Psoas muscle (tissue), 8 donors: ENCODE measurements around the gene LRP1B. TPM values are rescaled to one million over a fixed set of nuclear protein-coding genes. Genes with fewer than 3 reads are reported as not detected.

Source experiments
- ATAC-seq, 4 donors: fragments of 200-7000 bp; cut with Tn5 transposase; one replicate each; pipeline ENCODE4 v1.9.1; 2020; ENCODE audit warnings: moderate library complexity in 3 of 4, mild to moderate bottlenecking in 2 of 4
- DNase-seq, 2 donors: peaks; one replicate each; pipeline ENCODE4 v3.0.0-alpha.2; 2020
- H3K27ac ChIP-seq: fragments of 200-600 bp; one replicate; pipeline ENCODE4 v1.8.0; 2022
- H3K27me3 ChIP-seq, 3 donors: fragments of 200-600 bp in 1 of 3; one replicate each; pipeline versions ENCODE4 v1.6.1 to v1.8.0; 2013 to 2022; ENCODE audit warnings: low read length in 2 of 3, mild to moderate bottlenecking in 2 of 3, moderate library complexity in 1 of 3; ENCODE audit not compliant: insufficient read depth in 3 of 3
- H3K36me3 ChIP-seq, 2 donors: fragments of 200-600 bp in 1 of 2; one replicate each; pipeline versions ENCODE4 v1.6.1 to v1.8.0; 2013 to 2022; ENCODE audit warnings: low read depth in 1 of 2, mild to moderate bottlenecking in 1 of 2, moderate library complexity in 1 of 2; ENCODE audit not compliant: insufficient read depth in 1 of 2
- H3K4me1 ChIP-seq: fragments of 200-600 bp; one replicate; pipeline ENCODE4 v1.8.0; 2022
- H3K4me3 ChIP-seq: fragments of 200-600 bp; one replicate; pipeline ENCODE4 v1.8.0; 2022; ENCODE audit warnings: mild to moderate bottlenecking
- H3K9me3 ChIP-seq: fragments of 200-600 bp; one replicate; pipeline ENCODE4 v1.8.0; 2022
- CTCF ChIP-seq: fragments of 200-600 bp; IDR thresholded peaks from one replicate; pipeline ENCODE4 v1.8.0; 2022; ENCODE audit warnings: antibody characterized with exemption
- WGBS, 3 donors: extraction: QIAGEN DNeasy Blood & Tissue Kit; methylation state at CpG; one replicate each; pipeline versions ENCODE4 v1.1.6 to v1.1.7; 2013; 5-methylcytosine and 5-hydroxymethylcytosine counted together
- intact Hi-C, 2 donors: fragments of 100-400 bp; cut with DNase I; formaldehyde crosslinking; loops; one replicate each; pipeline versions ENCODE4 v1.11.0 to v1.14.2; 2022
- polyA plus RNA-seq, 3 donors: library from polyadenylated mRNA; stranded (reverse); fragments of 200-250 nt; gene quantifications; one replicate each; pipeline ENCODE4 v1.2.3, GENCODE V29; 2013
- total RNA-seq, 4 donors: library from RNA; stranded (reverse); fragmentation: NEBNext Ultra II Directional in 2 of 4; extraction: Animal tissue kit (Norgen Biotek cat#: 25700) in 2 of 4; gene quantifications; one replicate each; pipeline versions ENCODE4 v1.2.1 to v1.2.4, GENCODE V29; 2021 to 2023
- donor health status: healthy with polysubstance abuse.
- donor health status: DM: no; HTN: no; CAD: no; lungs with moderate emphysema.
- donor health status: Bipolar disorder and iron deficiency.
- donor health status: healthy.
- donor health status: DM: yes; HTN: yes; CAD: no.
- donor health status: DM: no; HTN: no; CAD: no.
- donor health status: DM: no; HTN: no; CAD: no.
- donor health status: DM: yes; HTN: yes; CAD: no.

The LRP1B gene
- total and polyA plus RNA-seq, 7 donors: 0.33 to 3.3 (median 0.95) TPM

GRCh38 chr2:140669911-140670310, 1460.9 kb downstream of the LRP1B start:
- H3K4me1 ChIP-seq: no peaks in the 10 kb centered on the region
- DNase-seq: no peak
- intact Hi-C loops: no loop called here
- no peak for ATAC-seq
- no peak overlapping the region for H3K4me3 ChIP-seq
- no peaks in the 10 kb centered on the region for H3K9me3 ChIP-seq
- no peak for TF ChIP-seq CTCF
- no peaks in the 10 kb centered on the region for H3K27me3 ChIP-seq
- H3K36me3 ChIP-seq: no peaks in the 10 kb centered on the region
- WGBS, 3 donors: 55 to 56% (median 56%) methylated on average over 3 of the region's 3 CpGs
- no peak overlapping the region for H3K27ac ChIP-seq

GRCh38 chr2:140667203-140667602, 1463.6 kb downstream of the LRP1B start:
- no peaks in the 10 kb centered on the region for H3K36me3 ChIP-seq
- H3K4me3 ChIP-seq: no peak overlapping the region
- H3K4me1 ChIP-seq: no peaks in the 10 kb centered on the region
- intact Hi-C loops: no loop called here
- ATAC-seq: no peak
- H3K9me3 ChIP-seq: no peaks in the 10 kb centered on the region
- 93 to 97% (median 96%) methylated on average over 2 of the region's 2 CpGs for WGBS, 3 donors
- DNase-seq: no peak
- no peak for TF ChIP-seq CTCF
- H3K27ac ChIP-seq: no peak overlapping the region
- no peaks in the 10 kb centered on the region for H3K27me3 ChIP-seq

- Histone ChIP-seq H3K9me3 (no peaks in the 10 kb centered on the region), H3K27ac (no peak overlapping the region), H3K4me1 (no peaks in the 10 kb centered on the region), H3K4me3 (no peak overlapping the region), H3K36me3 (no peaks in the 10 kb centered on the region), H3K27me3 (no peaks in the 10 kb centered on the region)
- WGBS, 3 donors: 87 to 92% (median 91%) methylated on average over 1 of the region's 1 CpG
- intact Hi-C loops: no loop called here
- DNase-seq (no peak), ATAC-seq (no peak)
- no peak for TF ChIP-seq CTCF
Measured at GRCh38 chr2:140662504-140662903, 1468.3 kb downstream of the LRP1B start.

GRCh38 chr2:140658760-140659692, 1471.8 kb downstream of the LRP1B start:
- H3K27me3 ChIP-seq: no peaks in the 10 kb centered on the region
- H3K27ac ChIP-seq: no peak overlapping the region
- ATAC-seq (no peak), DNase-seq (no peak)
- no peaks in the 10 kb centered on the region for H3K9me3 ChIP-seq
- 64 to 81% (median 70%) methylated on average over 2 of the region's 2 CpGs for WGBS, 3 donors
- no peak for TF ChIP-seq CTCF
- no peaks in the 10 kb centered on the region for H3K36me3 ChIP-seq
- intact Hi-C loops: no loop called here
- no peak overlapping the region for H3K4me3 ChIP-seq
- no peaks in the 10 kb centered on the region for H3K4me1 ChIP-seq
